Liver (tissue), 9 donors: ENCODE measurements around the gene TCEA2. TPM values are rescaled to one million over a fixed set of nuclear protein-coding genes. Genes with fewer than 3 reads are reported as not detected.

Experiments used
- DNase-seq: peaks from one replicate; pipeline ENCODE4 v3.0.0-alpha.2; 2017; ENCODE audit warnings: low spot score
- H3K27ac ChIP-seq, 2 donors: one replicate each; pipeline ENCODE4 v1.7.0; 2013; ENCODE audit warnings: inconsistent platforms in 2 of 2, low read length in 2 of 2, control low read depth in 1 of 2, low read depth in 1 of 2, mild to moderate bottlenecking in 1 of 2
- H3K27me3 ChIP-seq, 4 donors: one replicate each; pipeline versions ENCODE4 v1.6.1 to v1.7.0; 2013; ENCODE audit warnings: low read length in 3 of 4, inconsistent platforms in 1 of 4, mild to moderate bottlenecking in 1 of 4, moderate library complexity in 1 of 4; ENCODE audit not compliant: control insufficient read depth in 4 of 4, insufficient read depth in 4 of 4
- H3K36me3 ChIP-seq, 4 donors: one replicate each; pipeline versions ENCODE4 v1.6.1 to v1.7.0; 2013; ENCODE audit warnings: low read length in 3 of 4, mild to moderate bottlenecking in 3 of 4, low read depth in 1 of 4, moderate library complexity in 1 of 4; ENCODE audit not compliant: control insufficient read depth in 4 of 4, insufficient read depth in 3 of 4
- H3K4me1 ChIP-seq, 4 donors: one replicate each; pipeline versions ENCODE4 v1.6.1 to v1.7.0; 2013; ENCODE audit warnings: low read length in 3 of 4, mild to moderate bottlenecking in 3 of 4, moderate library complexity in 1 of 4; ENCODE audit not compliant: control insufficient read depth in 4 of 4, insufficient read depth in 4 of 4
- H3K4me3 ChIP-seq, 3 donors: one replicate each; pipeline versions ENCODE4 v1.6.1 to v1.7.0; 2013; ENCODE audit warnings: low read length in 3 of 3, control low read depth in 1 of 3, low read depth in 1 of 3, mild to moderate bottlenecking in 1 of 3
- H3K9ac ChIP-seq, 2 donors: one replicate each; pipeline ENCODE4 v1.7.0; 2013; ENCODE audit warnings: low read length in 2 of 2, mild to moderate bottlenecking in 2 of 2, moderate library complexity in 2 of 2, control low read depth in 1 of 2, low read depth in 1 of 2
- H3K9me3 ChIP-seq, 4 donors: one replicate each; pipeline versions ENCODE4 v1.6.1 to v1.7.0; 2013; ENCODE audit warnings: low read length in 3 of 4; ENCODE audit not compliant: control insufficient read depth in 4 of 4
- EGR1 ChIP-seq, 2 donors: IDR thresholded peaks; 2 replicates each; pipeline ENCODE4 v1.6.1; 2016 to 2018; ENCODE audit warnings: antibody characterized with exemption in 2 of 2, low read depth in 2 of 2
- FOXA1 ChIP-seq: IDR thresholded peaks from 2 replicates; pipeline ENCODE4 v1.6.1; 2016; ENCODE audit warnings: antibody characterized with exemption
- FOXA2 ChIP-seq: IDR thresholded peaks from 2 replicates; pipeline ENCODE4 v1.6.1; 2016; ENCODE audit warnings: antibody characterized with exemption
- HNF4A ChIP-seq, 2 donors: conservative IDR thresholded peaks; 2 replicates each; pipeline ENCODE4 v1.6.1; 2016; ENCODE audit warnings: antibody characterized with exemption in 2 of 2, mild to moderate bottlenecking in 2 of 2
- JUND ChIP-seq, 2 donors: IDR thresholded peaks; 2 replicates each; pipeline ENCODE4 v1.6.1; 2016; ENCODE audit warnings: antibody characterized with exemption in 2 of 2
- RAD21 ChIP-seq, 2 donors: IDR thresholded peaks; 2 replicates each; pipeline ENCODE4 v1.6.1; 2016; ENCODE audit warnings: antibody characterized with exemption in 2 of 2, mild to moderate bottlenecking in 2 of 2
- RXRA ChIP-seq, 2 donors: IDR thresholded peaks; 2 replicates each; pipeline ENCODE4 v1.6.1; 2017 to 2018; ENCODE audit warnings: antibody characterized with exemption in 2 of 2, mild to moderate bottlenecking in 1 of 2
- SP1 ChIP-seq: IDR thresholded peaks from 2 replicates; pipeline ENCODE4 v1.6.1; 2018; ENCODE audit warnings: antibody characterized with exemption, mild to moderate bottlenecking
- TAF1 ChIP-seq: conservative IDR thresholded peaks from 2 replicates; pipeline ENCODE4 v1.6.1; 2016; ENCODE audit warnings: antibody characterized with exemption, mild to moderate bottlenecking
- YY1 ChIP-seq: IDR thresholded peaks from 2 replicates; pipeline ENCODE4 v1.6.1; 2016; ENCODE audit warnings: antibody characterized with exemption, mild to moderate bottlenecking
- WGBS: extraction: QIAGEN DNeasy Blood & Tissue Kit; methylation state at CpG from one replicate; pipeline ENCODE4 v1.1.7; 2013; 5-methylcytosine and 5-hydroxymethylcytosine counted together
- polyA plus RNA-seq, 2 donors: library from polyadenylated mRNA; stranded (reverse) in 1 of 2; unstranded in 1 of 2; fragments of 200-250 nt in 1 of 2; fragments of >200 nt in 1 of 2; fragmentation: Nextera tagmentation in 1 of 2; extraction: Ambion mirVana in 1 of 2; gene quantifications; one replicate each; pipeline versions ENCODE4 v1.2.1 to v1.2.3, GENCODE V29; 2013 to 2015
- total RNA-seq, 2 donors: library from RNA; depleted of rRNA; stranded (reverse); fragments of >200 nt; gene quantifications; one replicate each; pipeline ENCODE4 v1.2.3, GENCODE V29; 2014
- TF ChIP-seq, protein P1 (sequence below): IDR thresholded peaks from 2 replicates; pipeline ENCODE4 v1.6.1; 2016; ENCODE audit warnings: antibody characterized with exemption, mild to moderate bottlenecking
- TF ChIP-seq, protein P2 (sequence below): IDR thresholded peaks from 2 replicates; pipeline ENCODE4 v1.6.1; 2016; ENCODE audit warnings: antibody characterized with exemption
- TF ChIP-seq, protein P3 (sequence below): fragments of 150-350 bp; IDR thresholded peaks from 2 replicates; pipeline ENCODE4 v1.5.1; 2017; ENCODE audit warnings: improper control_type of control experiment, low read depth, low read length; ENCODE audit not compliant: missing input control
- TF ChIP-seq, protein P4 (sequence below): IDR thresholded peaks from 2 replicates; pipeline ENCODE4 v1.6.1; 2016; ENCODE audit warnings: antibody characterized with exemption
- TF ChIP-seq, protein P5 (sequence below): IDR thresholded peaks from 2 replicates; pipeline ENCODE4 v1.6.1; 2016; ENCODE audit warnings: antibody characterized with exemption
- donor health status: healthy.
- donor health status: healthy.
- donor health status: healthy.
- donor health status: healthy.
- donor health status: healthy.

The TCEA2 gene
- total and polyA plus RNA-seq, 4 donors, result 4.6 to 22.6 (median 11.8) TPM

DNA sequence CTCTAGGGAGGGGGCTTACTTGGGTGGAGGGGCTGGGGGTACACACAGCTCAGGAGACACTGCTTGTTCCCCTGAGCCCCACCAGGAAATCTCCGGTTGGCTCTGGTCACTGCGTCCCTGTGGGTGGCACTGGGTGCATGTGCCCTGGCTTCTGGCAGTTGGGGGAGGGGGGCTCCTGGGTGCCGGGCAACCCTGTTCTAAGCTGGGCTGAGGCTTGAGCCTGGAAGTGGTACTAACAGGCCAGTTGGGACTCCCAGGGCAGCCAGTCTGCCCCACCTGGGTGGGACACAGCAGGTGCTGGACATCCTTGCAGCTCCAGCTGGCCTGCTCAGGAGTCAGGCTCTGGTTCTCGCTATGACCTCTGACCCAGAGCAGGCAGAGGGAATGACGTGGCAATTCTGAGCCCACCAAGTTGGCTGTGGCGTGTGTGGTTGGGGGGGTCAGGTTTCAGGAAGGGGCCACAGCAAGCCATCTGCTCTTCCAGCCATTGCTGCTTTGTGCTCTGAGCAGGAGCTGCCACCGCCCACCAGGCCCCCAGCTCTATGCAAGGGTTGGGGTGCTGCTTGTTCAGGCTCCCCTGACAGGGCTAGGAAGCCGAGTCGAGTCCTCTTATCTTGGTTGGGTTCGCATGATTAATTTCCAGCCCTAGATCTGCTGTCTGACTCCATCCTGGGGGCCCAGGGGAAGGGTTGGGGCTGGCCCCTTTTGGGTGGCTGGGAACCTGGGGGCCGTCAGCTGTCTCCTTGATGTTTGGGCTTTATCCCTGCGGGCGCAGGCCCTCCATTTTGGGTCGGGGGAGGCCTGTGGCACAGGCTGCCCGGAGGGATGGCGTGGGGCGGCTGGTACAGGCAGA lies 26.4 kb upstream of the TCEA2 start:
- WGBS, result 78% methylated on average over 17 of the region's 17 CpGs
- no peak overlapping the region for H3K9ac ChIP-seq

DNA sequence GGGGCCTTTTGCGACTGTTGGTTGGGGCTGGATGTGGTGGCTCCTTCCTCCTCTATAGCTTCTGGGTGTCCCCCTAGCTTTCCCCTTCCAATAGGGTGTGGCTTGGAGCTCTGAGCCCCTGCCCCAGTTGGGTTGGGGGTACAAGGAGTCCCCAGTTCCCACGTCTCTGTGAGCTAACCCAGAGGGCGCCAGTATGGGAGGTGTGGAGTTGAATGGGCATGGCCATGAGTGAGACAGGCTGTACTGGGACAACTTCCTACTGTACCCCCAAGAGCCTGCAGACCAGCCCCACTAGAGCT lies 25.9 kb upstream of the TCEA2 start:
- Histone ChIP-seq H3K27ac (no peak overlapping the region), H3K9ac (no peak overlapping the region), H3K4me3 (no peak overlapping the region), H3K36me3 (peaks cover 1 to 20% (median 10%) of the 10 kb centered on the region in 4 donors), H3K27me3 (peaks cover 0 to 3% (median 2%) of the 10 kb centered on the region in 4 donors), H3K4me1 (peaks cover 4 to 22% (median 11%) of the 10 kb centered on the region in 4 donors), H3K9me3 (no peaks in the 10 kb centered on the region)
- WGBS, result 75% methylated on average over 3 of the region's 3 CpGs
- DNase-seq, result no peak
- TF ChIP-seq EGR1 (IDR thresholded peaks at IDR 0.05; ENCODE audit: low read depth in 2 of 2), result no peak
- TF ChIP-seq, protein P1, sequence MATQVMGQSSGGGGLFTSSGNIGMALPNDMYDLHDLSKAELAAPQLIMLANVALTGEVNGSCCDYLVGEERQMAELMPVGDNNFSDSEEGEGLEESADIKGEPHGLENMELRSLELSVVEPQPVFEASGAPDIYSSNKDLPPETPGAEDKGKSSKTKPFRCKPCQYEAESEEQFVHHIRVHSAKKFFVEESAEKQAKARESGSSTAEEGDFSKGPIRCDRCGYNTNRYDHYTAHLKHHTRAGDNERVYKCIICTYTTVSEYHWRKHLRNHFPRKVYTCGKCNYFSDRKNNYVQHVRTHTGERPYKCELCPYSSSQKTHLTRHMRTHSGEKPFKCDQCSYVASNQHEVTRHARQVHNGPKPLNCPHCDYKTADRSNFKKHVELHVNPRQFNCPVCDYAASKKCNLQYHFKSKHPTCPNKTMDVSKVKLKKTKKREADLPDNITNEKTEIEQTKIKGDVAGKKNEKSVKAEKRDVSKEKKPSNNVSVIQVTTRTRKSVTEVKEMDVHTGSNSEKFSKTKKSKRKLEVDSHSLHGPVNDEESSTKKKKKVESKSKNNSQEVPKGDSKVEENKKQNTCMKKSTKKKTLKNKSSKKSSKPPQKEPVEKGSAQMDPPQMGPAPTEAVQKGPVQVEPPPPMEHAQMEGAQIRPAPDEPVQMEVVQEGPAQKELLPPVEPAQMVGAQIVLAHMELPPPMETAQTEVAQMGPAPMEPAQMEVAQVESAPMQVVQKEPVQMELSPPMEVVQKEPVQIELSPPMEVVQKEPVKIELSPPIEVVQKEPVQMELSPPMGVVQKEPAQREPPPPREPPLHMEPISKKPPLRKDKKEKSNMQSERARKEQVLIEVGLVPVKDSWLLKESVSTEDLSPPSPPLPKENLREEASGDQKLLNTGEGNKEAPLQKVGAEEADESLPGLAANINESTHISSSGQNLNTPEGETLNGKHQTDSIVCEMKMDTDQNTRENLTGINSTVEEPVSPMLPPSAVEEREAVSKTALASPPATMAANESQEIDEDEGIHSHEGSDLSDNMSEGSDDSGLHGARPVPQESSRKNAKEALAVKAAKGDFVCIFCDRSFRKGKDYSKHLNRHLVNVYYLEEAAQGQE, result no peak
- TF ChIP-seq RXRA (IDR thresholded peaks at IDR 0.05), result no peak
- TF ChIP-seq TAF1, result no peak
- TF ChIP-seq, protein P2, sequence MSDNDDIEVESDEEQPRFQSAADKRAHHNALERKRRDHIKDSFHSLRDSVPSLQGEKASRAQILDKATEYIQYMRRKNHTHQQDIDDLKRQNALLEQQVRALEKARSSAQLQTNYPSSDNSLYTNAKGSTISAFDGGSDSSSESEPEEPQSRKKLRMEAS, result no peak
- TF ChIP-seq FOXA2, result no peak
- TF ChIP-seq FOXA1, result no peak
- TF ChIP-seq HNF4A (conservative IDR thresholded peaks at IDR 0.05), result no peak

More for the DNA sequence above, 26.4 kb upstream of the TCEA2 start:
- Histone ChIP-seq H3K4me3 (no peak overlapping the region), H3K4me1 (peaks cover 4 to 19% (median 11%) of the 10 kb centered on the region in 4 donors), H3K27ac (no peak overlapping the region), H3K9me3 (no peaks in the 10 kb centered on the region), H3K27me3 (peaks cover 0 to 3% (median 2%) of the 10 kb centered on the region in 4 donors), H3K36me3 (peaks cover 5 to 25% (median 12%) of the 10 kb centered on the region in 4 donors)
- TF ChIP-seq FOXA2 (no peak), TAF1 (no peak), JUND (IDR thresholded peaks at IDR 0.05) (no peak), RXRA (IDR thresholded peaks at IDR 0.05) (no peak), YY1 (no peak), EGR1 (IDR thresholded peaks at IDR 0.05; ENCODE audit: low read depth in 2 of 2) (no peak), FOXA1 (no peak), SP1 (no peak), HNF4A (conservative IDR thresholded peaks at IDR 0.05) (no peak), RAD21 (IDR thresholded peaks at IDR 0.05) (no peak)
- TF ChIP-seq, protein P1, result no peak
- TF ChIP-seq, protein P3, sequence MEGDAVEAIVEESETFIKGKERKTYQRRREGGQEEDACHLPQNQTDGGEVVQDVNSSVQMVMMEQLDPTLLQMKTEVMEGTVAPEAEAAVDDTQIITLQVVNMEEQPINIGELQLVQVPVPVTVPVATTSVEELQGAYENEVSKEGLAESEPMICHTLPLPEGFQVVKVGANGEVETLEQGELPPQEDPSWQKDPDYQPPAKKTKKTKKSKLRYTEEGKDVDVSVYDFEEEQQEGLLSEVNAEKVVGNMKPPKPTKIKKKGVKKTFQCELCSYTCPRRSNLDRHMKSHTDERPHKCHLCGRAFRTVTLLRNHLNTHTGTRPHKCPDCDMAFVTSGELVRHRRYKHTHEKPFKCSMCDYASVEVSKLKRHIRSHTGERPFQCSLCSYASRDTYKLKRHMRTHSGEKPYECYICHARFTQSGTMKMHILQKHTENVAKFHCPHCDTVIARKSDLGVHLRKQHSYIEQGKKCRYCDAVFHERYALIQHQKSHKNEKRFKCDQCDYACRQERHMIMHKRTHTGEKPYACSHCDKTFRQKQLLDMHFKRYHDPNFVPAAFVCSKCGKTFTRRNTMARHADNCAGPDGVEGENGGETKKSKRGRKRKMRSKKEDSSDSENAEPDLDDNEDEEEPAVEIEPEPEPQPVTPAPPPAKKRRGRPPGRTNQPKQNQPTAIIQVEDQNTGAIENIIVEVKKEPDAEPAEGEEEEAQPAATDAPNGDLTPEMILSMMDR, result no peak
- TF ChIP-seq, protein P4, sequence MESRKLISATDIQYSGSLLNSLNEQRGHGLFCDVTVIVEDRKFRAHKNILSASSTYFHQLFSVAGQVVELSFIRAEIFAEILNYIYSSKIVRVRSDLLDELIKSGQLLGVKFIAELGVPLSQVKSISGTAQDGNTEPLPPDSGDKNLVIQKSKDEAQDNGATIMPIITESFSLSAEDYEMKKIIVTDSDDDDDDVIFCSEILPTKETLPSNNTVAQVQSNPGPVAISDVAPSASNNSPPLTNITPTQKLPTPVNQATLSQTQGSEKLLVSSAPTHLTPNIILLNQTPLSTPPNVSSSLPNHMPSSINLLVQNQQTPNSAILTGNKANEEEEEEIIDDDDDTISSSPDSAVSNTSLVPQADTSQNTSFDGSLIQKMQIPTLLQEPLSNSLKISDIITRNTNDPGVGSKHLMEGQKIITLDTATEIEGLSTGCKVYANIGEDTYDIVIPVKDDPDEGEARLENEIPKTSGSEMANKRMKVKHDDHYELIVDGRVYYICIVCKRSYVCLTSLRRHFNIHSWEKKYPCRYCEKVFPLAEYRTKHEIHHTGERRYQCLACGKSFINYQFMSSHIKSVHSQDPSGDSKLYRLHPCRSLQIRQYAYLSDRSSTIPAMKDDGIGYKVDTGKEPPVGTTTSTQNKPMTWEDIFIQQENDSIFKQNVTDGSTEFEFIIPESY, result no peak
- TF ChIP-seq, protein P5, sequence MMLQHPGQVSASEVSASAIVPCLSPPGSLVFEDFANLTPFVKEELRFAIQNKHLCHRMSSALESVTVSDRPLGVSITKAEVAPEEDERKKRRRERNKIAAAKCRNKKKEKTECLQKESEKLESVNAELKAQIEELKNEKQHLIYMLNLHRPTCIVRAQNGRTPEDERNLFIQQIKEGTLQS, result no peak
- DNase-seq, result no peak
